Activated CD8-positive, alpha-beta memory T cell treated with anti-CD3 and anti-CD28 coated beads for 24 hours (primary cell): ENCODE results near the gene HSPG2.
"Not testable (repeated sequence)": the region's sequence is repeated elsewhere in the genome, so short reads cannot be mapped to it uniquely, and the experiment has no call there.

ENCODE experiments used
- DNase-seq: peaks from one replicate; pipeline ENCODE4 v3.0.0-alpha.2; 2020

Gene HSPG2

DNA sequence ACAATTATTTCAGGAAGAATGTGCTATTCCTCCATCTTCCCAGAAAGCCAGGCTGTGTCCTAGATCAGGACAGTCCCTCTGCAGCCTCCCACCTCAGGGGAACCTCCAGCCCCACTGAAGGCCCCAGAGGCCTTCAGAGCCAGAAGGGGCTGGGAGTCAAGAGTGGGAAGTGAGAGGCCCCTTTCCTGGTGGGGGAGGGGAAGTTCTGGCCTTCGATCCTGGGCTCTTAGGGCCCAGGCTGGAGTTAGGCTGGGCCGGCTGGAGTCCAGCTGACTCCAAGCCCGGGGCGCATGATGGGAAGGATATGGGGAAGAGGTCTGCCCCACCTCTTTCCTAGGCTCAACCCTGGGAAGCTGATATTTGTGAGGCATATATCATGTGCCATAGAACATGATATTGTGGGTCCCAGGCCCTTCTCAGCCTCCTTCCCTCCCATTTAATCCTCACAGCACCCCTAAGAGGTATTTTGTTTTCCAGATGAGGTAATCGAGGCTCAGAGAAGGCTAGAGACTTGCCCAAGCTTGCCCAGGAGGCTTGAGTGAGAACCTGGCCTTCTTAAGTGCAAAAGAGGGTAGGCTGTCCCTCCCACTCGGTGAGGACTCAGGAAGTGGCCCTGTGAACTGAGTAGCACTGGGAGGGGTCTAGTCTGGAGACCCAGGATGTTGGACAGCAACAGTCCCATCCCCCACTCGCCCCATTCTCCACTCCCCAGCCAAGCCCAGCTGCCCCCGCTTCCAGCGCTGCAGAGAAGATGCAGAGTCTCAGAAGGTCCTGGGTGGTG, 18.6 kb upstream of the HSPG2 start:
- DNase-seq = no peak

GRCh38 chr1:21955058-21955457, 17.9 kb upstream of the HSPG2 start:
- no peak for DNase-seq

GRCh38 chr1:21952786-21953520, 15.8 kb upstream of the HSPG2 start:
- no peak for DNase-seq

- no peak for DNase-seq
These were observed 14.2 kb upstream of the HSPG2 start for GRCh38 chr1:21951226-21951870.

GRCh38 chr1:21950734-21951133, 13.6 kb upstream of the HSPG2 start:
- DNase-seq = no peak

DNA sequence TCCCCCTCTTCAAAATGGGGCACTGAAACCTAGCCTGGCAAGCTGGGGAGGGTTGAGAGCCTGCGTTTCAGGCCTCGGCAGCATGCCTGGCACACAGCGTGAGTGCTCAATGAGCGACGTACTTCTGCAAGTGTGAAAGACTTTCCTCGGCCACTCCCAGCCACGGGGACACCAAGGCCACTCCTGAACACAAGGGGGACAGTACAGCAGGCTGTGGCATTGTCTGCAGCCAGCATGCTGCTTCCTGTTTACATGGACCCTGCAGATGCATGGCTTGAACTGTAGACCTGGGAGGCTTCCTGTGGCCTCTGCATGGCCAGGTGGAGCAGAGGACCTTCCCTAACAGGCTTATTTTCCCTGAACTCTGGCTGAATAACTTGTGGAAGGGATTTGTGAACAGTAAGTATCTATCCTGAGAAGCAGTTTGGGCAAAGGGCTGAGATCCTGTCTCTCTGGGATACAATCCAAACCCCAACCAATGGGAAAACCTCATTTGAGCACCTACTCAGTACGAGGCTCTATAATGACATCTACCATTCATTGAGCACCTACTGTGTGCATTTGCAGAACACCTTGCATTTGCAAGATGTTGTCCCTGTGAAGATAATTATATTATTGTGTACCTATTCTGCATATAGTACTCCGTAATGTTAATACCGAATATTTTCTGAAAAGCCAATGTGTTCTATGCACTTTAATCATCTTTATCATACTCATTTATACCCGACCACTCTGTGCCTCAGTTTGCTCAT, 9.9 kb upstream of the HSPG2 start:
- DNase-seq = no peak

- DNase-seq = no peak
These were observed 7.6 kb upstream of the HSPG2 start for GRCh38 chr1:21944733-21945073.

DNA sequence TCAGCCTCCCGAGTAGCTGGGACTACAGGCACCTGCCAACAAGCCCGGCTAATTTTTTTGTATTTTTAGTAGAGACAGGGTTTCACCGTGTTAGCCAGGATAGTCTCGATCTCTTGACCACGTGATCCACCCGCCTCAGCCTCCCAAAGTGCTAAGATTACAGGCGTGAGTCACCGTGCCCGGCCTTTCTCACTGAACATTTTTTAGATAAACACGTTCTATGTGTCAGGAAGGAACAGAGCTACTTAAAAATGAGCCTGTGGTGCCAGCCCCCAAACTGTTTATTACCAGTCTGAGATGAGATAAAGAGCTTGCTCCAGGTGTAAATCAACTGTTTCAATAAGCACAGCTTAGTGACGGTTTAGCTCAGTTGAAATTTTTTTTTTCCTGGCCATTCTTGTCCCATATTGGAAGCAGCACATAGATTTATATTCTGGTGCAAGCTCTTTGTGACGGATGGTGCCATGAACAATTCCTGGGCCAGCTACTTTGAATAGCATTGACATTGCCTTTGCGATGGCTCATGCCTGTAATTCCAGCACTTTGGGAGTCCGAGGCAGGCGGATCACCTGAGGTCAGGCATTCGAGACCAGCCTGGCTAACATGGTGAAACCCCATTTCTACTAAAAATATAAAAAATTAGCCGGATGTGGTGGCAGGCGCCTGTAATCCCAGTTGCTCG, 6.0 kb upstream of the HSPG2 start:
- DNase-seq = not testable (repeated sequence)

DNA sequence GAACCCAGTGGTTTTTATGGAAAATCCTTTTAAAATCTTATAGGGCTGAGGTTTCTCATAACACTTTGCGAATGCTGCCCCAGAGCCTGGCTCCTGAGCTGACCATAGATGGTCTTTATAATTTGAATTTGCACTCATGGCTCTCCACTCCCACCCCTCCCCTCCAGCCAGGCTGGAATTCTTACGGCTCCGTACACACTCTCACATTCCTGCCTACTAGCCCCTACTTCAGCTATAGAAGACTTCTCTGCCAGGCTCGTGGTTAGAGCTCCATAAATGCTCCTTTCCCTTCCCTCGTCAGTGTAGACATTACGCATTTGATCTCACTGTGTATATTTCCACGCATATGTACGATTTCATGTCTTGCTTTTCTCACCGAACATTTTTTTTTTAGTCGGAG, 5.4 kb upstream of the HSPG2 start:
- DNase-seq = no peak

DNA sequence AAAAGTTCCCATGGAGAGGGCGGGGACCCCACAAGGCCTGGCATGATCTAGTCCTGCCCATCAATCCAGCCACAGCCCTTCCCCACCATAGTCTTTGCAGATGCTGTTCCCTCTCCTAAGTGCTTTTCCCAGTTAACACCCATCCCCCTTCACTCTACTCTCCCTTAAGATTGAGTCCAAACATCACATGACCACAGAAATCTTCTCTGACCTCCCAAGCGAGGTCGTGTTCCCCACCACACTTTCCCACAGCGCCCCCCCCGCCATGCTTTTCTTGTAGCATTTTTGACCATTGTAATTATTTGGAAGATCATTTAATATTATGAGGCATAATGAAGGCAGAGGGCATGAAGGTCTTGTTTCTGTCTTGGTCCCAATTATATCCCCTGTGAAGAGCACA, 4.3 kb upstream of the HSPG2 start:
- no peak for DNase-seq

GRCh38 chr1:21940492-21940891, 3.4 kb upstream of the HSPG2 start:
- DNase-seq = no peak

DNA sequence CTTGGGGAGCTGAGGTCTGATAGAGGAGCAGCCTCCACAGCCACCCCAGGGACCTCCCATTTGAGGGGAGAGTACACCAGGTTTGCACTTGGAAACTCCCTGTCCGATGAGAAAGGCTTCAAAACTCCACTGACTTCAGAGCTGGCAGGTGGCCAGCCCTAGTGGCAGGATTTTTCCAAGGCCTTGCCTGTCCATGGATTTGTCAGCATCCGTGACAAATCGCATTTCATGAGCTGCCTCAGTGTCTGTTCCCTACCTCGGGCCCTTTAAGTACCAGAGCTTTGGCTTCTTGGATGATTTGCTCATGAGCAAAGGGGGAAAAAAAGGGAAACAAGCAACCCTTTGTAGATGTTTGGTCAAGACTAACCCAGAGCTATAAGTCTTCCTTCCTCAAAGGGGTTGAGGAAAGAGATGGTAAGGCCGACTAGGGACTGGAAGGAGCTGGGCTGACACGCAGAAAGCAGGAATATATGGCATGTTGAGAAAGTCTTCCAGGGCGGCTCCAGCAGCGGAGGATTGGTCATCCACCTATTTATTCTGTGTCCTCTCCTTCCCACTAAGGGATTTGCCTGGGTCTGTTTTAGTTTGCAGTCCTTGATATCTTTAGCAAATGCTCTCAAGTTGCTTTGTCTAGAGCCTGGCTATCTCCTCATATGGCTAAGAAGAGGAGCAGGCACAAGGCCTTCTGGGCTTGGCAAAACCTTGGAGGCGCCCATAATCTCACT, 2.7 kb upstream of the HSPG2 start:
- DNase-seq = no peak

DNA sequence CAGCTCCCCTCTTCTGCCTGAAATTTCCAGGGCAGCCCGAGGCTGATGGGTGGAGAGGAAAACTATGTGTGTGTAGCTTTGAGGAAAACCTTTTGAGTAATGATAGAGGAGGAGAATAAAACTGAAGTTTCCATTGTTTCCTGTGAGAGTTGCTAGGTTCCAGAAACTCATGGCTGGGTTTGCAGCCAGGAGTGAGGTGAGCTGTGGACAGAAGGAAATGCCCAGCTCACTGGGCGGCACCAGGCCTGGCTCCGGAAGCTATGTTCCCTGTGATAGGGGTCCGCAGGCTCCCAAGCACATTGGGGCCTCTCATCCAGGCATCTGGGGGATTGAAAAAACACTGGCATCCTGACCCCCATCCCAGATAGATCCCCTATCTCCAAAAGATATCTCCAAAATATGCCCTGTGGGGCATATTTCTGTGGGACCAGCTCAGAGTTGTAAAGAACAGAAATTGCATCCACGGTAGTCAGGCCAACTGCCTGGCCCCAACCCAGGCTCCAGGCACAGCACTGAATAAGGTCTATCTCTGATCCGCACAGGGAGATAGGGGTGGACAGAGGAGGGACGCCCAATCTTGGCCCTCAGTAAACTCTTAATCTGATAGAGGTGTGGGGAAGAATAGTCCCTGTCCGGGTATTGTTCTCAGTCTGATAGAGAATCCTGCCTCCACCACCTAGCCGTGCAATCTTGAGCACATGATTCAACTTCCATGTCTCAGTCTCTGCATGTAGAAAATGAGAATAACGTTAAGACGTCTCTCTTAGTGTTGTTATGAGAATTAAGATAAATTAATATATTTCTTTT, 1.8 kb upstream of the HSPG2 start:
- no peak for DNase-seq

- DNase-seq = peak; percentile 86
These were observed 437 bp upstream of the HSPG2 start for GRCh38 chr1:21937372-21938121.

- peak; percentile 66 for DNase-seq
These were observed 611 bp downstream of the HSPG2 start for GRCh38 chr1:21936366-21937031.

GRCh38 chr1:21935891-21936365, 1.2 kb downstream of the HSPG2 start:
- DNase-seq = no peak

- no peak for DNase-seq
These were observed 1.7 kb downstream of the HSPG2 start for GRCh38 chr1:21935393-21935804.

DNA sequence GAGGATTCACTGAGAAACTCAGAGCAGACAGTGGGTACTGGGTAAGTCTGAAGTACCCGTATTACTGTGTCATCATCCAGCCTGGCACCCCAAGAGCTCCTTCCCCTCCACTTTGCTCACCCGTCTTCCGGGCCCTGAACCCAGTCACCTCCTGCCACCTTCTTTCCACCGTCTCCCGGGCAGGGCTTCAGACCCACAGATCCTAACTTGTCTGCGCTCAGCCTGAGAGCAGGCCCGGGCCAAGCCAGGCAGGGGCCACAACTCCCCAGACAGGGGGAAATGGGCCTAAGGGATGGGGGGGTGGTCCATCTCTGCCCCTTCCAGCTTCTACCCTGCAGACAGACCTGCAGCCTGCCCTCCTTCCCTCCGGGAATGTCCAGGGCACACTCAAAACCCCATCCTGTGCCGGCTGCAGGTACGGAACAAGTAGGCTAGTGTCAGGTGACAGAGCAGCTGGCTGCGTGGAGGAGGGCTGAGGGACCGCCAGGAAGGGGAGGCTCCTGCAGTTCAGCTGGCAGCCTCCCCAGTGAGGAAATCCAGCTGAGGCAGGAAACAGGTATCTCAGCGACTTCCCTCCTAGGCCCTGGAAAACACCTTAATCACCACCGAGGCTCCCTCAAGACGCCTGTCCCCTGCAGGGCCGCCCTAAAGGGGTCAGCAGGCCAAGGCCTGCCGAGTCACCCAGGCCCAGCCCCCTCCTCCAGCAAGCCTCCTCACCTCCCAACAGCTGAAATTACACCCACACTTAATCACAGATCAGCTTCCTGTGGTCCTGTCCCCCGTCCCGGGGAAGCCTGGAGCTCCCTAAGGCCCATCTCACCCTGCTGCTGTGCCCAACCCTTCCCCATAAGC, 3.5 kb downstream of the HSPG2 start:
- no peak for DNase-seq

GRCh38 chr1:21932127-21932526, 5.0 kb downstream of the HSPG2 start:
- DNase-seq = no peak
